ENCODE results near the gene CAPN1.

The CAPN1 gene

GRCh38 chr11:65210748-65211147 is 29.0 kb downstream of the CAPN1 start:
- H3K4me2 ChIP-seq (ENCODE audit: low read depth, low read length) = no peak overlapping the region
- no peaks in the 10 kb centered on the region for H3K9me2 ChIP-seq (replicated peaks; ENCODE audit: insufficient read depth, low read length)
- no peaks in the 10 kb centered on the region for H3K79me2 ChIP-seq (ENCODE audit: low read length)
- H3K9me3 ChIP-seq (replicated peaks; ENCODE audit: insufficient read depth, low read length) = no peaks in the 10 kb centered on the region
- no peaks in the 10 kb centered on the region for H3F3A ChIP-seq (ENCODE audit: insufficient read depth, low read length)
- no peaks in the 10 kb centered on the region for H3K36me3 ChIP-seq (replicated peaks; ENCODE audit: insufficient read depth, low read length)
- no peaks in the 10 kb centered on the region for H4K20me1 ChIP-seq (ENCODE audit: insufficient read depth, low read length)
- H2AFZ ChIP-seq (ENCODE audit: low read length) = no peak overlapping the region
- H3K4me1 ChIP-seq (ENCODE audit: low read length) = no peaks in the 10 kb centered on the region
- no peaks in the 10 kb centered on the region for H3K27me3 ChIP-seq (replicated peaks; ENCODE audit: insufficient read depth, low read length)
- TF ChIP-seq EZH2phosphoT487 (IDR thresholded peaks at IDR 0.05; ENCODE audit: low read length) = no peak
- TF ChIP-seq, protein P1, sequence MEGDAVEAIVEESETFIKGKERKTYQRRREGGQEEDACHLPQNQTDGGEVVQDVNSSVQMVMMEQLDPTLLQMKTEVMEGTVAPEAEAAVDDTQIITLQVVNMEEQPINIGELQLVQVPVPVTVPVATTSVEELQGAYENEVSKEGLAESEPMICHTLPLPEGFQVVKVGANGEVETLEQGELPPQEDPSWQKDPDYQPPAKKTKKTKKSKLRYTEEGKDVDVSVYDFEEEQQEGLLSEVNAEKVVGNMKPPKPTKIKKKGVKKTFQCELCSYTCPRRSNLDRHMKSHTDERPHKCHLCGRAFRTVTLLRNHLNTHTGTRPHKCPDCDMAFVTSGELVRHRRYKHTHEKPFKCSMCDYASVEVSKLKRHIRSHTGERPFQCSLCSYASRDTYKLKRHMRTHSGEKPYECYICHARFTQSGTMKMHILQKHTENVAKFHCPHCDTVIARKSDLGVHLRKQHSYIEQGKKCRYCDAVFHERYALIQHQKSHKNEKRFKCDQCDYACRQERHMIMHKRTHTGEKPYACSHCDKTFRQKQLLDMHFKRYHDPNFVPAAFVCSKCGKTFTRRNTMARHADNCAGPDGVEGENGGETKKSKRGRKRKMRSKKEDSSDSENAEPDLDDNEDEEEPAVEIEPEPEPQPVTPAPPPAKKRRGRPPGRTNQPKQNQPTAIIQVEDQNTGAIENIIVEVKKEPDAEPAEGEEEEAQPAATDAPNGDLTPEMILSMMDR (IDR thresholded peaks at IDR 0.05; ENCODE audit: low read length) = no peak
- no peak for TF ChIP-seq EZH2 (optimal IDR thresholded peaks at IDR 0.05; ENCODE audit: low read depth, low read length)
- H3K4me3 ChIP-seq (ENCODE audit: low read length) = no peak overlapping the region
- H3K27ac ChIP-seq (ENCODE audit: low read length) = no peak overlapping the region
- no peak for DNase-seq
- H3K9ac ChIP-seq (ENCODE audit: low read length) = no peak overlapping the region

DNA sequence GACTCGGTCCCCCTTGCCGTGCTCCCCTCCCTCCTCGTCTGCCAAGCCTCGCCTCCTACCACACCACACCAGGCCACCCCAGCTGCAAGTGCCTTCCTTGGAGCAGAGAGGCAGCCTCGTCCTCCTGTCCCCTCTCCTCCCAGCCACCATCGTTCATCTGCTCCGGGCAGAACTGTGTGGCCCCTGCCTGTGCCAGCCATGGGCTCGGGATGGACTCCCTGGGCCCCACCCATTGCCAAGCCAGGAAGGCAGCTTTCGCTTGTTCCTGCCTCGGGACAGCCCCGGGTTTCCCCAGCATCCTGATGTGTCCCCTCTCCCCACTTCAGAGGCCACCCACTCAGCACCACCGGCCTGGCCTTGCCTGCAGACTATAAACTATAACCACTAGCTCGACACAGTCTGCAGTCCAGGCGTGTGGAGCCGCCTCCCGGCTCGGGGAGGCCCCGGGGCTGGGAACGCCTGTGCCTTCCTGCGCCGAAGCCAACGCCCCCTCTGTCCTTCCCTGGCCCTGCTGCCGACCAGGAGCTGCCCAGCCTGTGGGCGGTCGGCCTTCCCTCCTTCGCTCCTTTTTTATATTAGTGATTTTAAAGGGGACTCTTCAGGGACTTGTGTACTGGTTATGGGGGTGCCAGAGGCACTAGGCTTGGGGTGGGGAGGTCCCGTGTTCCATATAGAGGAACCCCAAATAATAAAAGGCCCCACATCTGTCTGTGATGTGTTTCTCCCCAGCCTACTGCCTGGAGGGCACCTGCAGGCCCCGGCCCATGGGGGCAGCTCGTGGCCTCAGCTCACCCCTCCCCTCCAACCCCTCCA is 29.8 kb downstream of the CAPN1 start:
- Histone ChIP-seq H3K4me3 (ENCODE audit: low read length) (no peak overlapping the region), H3K36me3 (replicated peaks; ENCODE audit: insufficient read depth, low read length) (no peaks in the 10 kb centered on the region), H3F3A (ENCODE audit: insufficient read depth, low read length) (no peaks in the 10 kb centered on the region), H3K9me2 (replicated peaks; ENCODE audit: insufficient read depth, low read length) (no peaks in the 10 kb centered on the region), H3K27ac (ENCODE audit: low read length) (no peak overlapping the region), H3K4me2 (ENCODE audit: low read depth, low read length) (no peak overlapping the region), H3K9me3 (replicated peaks; ENCODE audit: insufficient read depth, low read length) (no peaks in the 10 kb centered on the region), H3K9ac (ENCODE audit: low read length) (no peak overlapping the region), H3K4me1 (ENCODE audit: low read length) (no peaks in the 10 kb centered on the region), H2AFZ (ENCODE audit: low read length) (no peak overlapping the region), H3K79me2 (ENCODE audit: low read length) (no peaks in the 10 kb centered on the region), H3K27me3 (replicated peaks; ENCODE audit: insufficient read depth, low read length) (no peaks in the 10 kb centered on the region), H4K20me1 (ENCODE audit: insufficient read depth, low read length) (no peaks in the 10 kb centered on the region)
- DNase-seq = no peak
- TF ChIP-seq EZH2 (optimal IDR thresholded peaks at IDR 0.05; ENCODE audit: low read depth, low read length) (no peak), EZH2phosphoT487 (IDR thresholded peaks at IDR 0.05; ENCODE audit: low read length) (no peak)
- TF ChIP-seq, protein P1 (IDR thresholded peaks at IDR 0.05; ENCODE audit: low read length) = no peak

DNA sequence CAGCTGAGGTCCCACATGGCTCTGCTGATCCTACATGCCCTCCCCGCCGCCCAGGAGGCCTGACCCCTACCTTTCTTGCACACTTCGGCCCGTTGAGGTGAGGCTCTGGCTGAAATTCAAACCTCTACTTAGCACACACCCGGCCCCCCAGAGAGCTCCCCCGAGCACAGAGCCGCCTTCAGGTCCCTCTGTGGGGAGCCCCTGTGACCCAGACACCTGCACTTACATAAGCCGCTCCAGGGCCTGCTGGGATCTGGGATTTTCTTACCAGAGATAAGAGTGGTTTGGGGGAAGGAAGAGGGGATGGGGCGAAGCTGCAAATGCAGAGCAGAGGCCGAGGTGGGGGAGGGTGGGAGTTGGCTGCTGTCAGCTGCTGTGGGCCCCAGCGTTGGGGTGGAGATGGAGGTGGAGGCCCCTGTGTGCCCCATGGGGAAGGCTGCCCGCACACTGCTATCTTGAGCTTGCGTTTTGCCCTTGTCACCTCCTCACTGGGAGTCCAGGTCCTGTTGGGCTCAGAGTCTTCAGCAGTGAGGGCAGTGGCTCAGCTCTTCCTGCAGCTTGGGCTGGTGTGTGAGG is 30.6 kb downstream of the CAPN1 start:
- H3K4me3 ChIP-seq (ENCODE audit: low read length) = no peak overlapping the region
- H3K27ac ChIP-seq (ENCODE audit: low read length) = no peak overlapping the region
- no peak overlapping the region for H3K9ac ChIP-seq (ENCODE audit: low read length)
- H3K79me2 ChIP-seq (ENCODE audit: low read length) = no peaks in the 10 kb centered on the region
- TF ChIP-seq, protein P1 (IDR thresholded peaks at IDR 0.05; ENCODE audit: low read length) = no peak
- TF ChIP-seq EZH2phosphoT487 (IDR thresholded peaks at IDR 0.05; ENCODE audit: low read length) (no peak), EZH2 (optimal IDR thresholded peaks at IDR 0.05; ENCODE audit: low read depth, low read length) (no peak)
- H3K9me3 ChIP-seq (replicated peaks; ENCODE audit: insufficient read depth, low read length) = no peaks in the 10 kb centered on the region
- DNase-seq = no peak
- no peaks in the 10 kb centered on the region for H3F3A ChIP-seq (ENCODE audit: insufficient read depth, low read length)
- H3K27me3 ChIP-seq (replicated peaks; ENCODE audit: insufficient read depth, low read length) = no peaks in the 10 kb centered on the region
- H3K4me1 ChIP-seq (ENCODE audit: low read length) = no peaks in the 10 kb centered on the region
- H4K20me1 ChIP-seq (ENCODE audit: insufficient read depth, low read length) = no peaks in the 10 kb centered on the region
- no peaks in the 10 kb centered on the region for H3K9me2 ChIP-seq (replicated peaks; ENCODE audit: insufficient read depth, low read length)
- no peak overlapping the region for H3K4me2 ChIP-seq (ENCODE audit: low read depth, low read length)
- no peak overlapping the region for H2AFZ ChIP-seq (ENCODE audit: low read length)
- no peaks in the 10 kb centered on the region for H3K36me3 ChIP-seq (replicated peaks; ENCODE audit: insufficient read depth, low read length)

Data from MM.1S (cell line).